COLO668 (cell line): ENCODE measurements around the gene PCDHGA6.
"Not testable (repeated sequence)": the region's sequence is repeated elsewhere in the genome, so short reads cannot be mapped to it uniquely, and the experiment has no call there.

Experiments used
- DNase-seq: peaks from one replicate; lab custom pipeline; 2025; ENCODE audit not compliant: unreplicated experiment; lab: John Stamatoyannopoulos, UW

The PCDHGA6 gene

DNA sequence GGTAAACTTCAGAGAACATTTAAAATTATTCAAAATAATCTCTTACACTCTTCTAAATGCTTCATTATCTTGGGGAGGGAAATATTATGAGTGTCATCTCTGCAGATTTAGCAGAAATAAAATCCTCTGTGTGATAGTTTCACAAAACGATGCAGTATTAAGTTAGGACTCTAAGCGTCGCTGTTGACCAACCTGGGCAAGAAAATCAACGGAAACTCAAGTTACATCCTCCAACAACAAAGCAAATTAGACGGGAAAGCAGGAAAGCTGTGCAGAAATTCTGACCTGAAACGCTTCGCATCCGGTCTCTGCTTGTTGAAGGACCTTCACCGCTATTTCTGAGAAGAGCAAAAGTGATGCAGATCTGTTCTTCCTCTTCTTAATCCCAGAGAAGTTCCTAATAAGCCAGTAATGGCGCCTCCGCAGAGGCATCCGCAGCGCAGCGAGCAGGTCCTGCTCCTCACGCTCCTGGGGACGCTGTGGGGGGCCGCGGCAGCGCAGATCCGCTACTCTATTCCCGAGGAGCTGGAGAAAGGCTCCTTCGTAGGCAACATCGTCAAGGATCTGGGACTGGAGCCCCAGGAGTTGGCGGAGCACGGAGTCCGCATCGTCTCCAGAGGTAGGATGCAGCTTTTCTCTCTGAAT lies at the start of gene PCDHGA6:
Gene PCDHGA6, plus strand, starts transcription at position 219 of the 645 bp plus-strand sequence. Its CDS starts 193 bp downstream, at position 412.
- DNase-seq = no peak

GRCh38 chr5:141326088-141326854 lies 47.4 kb upstream of the PCDHGA6 start:
- DNase-seq = peak; percentile 1

- no peak for DNase-seq
Observed at GRCh38 chr5:141328231-141328630, 45.5 kb upstream of the PCDHGA6 start.

DNA sequence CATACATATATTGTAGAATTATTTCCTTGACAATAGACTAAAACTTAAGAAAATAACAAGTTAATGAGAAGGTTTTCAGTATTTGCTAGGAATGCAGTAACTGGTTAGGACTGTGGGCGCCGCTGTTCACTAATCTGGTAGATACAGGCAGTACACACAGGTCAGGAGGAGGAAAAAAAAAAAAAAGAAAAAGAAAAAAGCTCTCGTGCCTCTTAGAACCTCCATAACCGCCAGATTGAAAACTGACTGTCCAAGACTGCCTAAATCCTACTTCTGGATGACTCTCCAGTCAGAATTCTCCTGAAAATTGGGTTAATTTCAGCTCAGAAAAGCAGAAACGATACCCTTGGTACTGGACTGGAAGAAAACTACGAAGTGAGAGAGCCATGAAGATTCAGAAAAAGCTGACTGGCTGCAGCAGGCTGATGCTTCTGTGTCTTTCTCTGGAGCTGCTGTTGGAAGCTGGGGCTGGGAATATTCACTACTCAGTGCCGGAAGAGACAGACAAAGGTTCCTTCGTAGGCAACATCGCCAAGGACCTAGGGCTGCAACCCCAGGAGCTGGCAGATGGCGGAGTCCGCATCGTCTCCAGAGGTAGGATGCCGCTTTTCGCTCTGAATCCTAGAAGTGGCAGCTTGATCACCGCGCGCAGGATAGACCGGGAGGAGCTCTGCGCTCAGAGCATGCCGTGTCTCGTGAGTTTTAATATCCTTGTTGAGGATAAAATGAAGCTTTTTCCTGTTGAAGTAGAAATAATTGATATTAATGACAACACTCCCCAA lies 43.2 kb upstream of the PCDHGA6 start, which contains the start of gene PCDHGA1:
Gene PCDHGA1, plus strand, starts transcription at position 216 of the 782 bp plus-strand sequence.
- DNase-seq = peak; percentile 40

GRCh38 chr5:141332571-141332970 lies 41.1 kb upstream of the PCDHGA6 start:
- not testable (repeated sequence) for DNase-seq

- DNase-seq = no peak
Observed at GRCh38 chr5:141338538-141339306, 35.0 kb upstream of the PCDHGA6 start, which contains the start of gene PCDHGA2. Gene PCDHGA2 (plus strand): TSS chr5:141338760.

DNA sequence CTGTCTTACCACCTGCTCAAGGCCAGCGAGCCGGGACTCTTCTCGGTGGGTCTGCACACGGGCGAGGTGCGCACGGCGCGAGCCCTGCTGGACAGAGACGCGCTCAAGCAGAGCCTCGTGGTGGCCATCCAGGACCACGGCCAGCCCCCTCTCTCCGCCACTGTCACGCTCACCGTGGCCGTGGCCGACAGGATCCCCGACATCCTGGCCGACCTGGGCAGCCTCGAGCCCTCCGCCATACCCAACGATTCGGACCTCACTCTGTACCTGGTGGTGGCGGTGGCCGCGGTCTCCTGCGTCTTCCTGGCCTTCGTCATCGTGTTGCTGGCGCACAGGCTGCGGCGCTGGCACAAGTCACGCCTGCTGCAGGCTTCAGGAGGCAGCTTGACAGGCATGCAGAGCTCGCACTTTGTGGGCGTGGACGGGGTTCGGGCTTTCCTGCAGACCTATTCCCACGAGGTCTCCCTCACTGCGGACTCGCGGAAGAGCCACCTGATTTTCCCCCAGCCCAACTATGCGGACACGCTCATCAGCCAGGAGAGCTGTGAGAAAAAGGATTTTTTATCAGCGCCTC lies 32.8 kb upstream of the PCDHGA6 start:
- not testable (repeated sequence) for DNase-seq

- DNase-seq = no peak
Observed at GRCh38 chr5:141342773-141343172, 30.9 kb upstream of the PCDHGA6 start.

DNA sequence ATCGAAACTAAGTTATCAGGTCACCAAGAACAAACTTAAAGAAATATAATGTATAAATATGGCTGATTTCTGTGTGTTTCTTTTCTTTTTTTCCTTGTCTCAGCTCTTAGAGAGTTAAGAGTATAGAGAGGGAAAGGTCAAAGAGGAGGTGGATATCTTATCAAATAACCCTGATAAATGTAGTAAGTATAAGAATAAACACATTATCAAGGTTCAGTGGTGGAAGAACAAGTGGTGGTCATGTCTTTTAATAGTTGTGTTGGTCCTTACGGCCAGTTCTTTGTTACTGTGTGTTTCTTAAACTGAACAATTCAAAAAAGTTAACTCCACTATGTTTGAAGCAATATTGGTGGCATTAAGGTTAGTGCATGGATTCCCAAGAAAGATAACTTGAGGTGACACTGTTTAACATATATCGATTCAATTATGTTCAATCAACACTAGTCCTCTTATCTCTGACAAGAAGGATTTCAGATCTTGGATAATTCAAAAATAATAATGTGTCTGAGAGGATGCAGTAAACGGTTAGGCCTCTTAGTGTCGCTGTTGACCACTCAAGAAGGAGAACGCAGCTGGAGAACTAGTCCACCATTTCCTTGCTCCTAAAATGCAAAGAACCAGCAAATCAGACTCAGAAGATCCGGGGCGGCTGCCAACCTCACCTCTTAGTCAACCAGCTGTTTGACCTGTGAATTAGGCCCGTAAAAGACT lies 30.3 kb upstream of the PCDHGA6 start, which contains the start of gene PCDHGA3:
Gene PCDHGA3, plus strand, starts transcription at position 588 of the 711 bp plus-strand sequence. CDS start 205 bp downstream, outside the sequence.
- no peak for DNase-seq

DNA sequence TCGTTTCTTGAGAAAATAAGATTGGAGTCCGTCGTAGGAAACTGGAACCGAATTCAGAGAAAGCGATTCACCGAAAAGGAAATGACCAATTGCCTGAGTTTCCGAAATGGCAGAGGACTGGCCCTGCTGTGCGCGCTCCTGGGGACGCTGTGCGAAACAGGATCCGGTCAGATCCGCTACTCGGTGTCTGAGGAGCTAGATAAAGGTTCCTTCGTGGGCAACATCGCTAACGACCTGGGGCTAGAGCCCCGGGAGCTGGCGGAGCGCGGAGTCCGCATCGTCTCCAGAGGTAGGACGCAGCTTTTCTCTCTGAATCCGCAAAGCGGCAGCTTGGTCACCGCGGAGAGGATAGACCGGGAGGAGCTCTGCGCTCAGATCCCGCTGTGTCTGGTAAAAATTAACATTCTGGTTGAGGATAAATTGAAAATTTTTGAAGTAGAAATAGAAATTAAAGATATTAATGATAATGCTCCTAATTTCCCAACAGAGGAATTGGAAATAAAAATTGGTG lies 29.7 kb upstream of the PCDHGA6 start:
- no peak for DNase-seq

DNA sequence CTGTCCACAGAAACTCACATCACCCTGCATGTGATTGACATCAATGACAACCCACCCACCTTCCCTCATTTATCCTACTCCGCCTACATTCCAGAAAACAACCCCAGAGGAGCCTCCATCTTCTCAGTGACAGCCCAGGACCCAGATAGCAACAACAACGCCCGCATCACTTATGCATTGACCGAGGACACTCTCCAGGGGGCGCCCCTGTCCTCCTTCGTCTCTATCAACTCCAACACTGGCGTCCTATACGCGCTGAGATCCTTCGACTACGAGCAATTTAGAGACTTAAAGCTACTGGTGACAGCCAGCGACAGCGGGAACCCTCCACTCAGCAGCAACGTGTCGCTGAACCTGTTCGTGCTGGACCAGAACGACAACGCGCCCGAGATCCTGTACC lies 28.4 kb upstream of the PCDHGA6 start:
- no peak for DNase-seq

- DNase-seq = not testable (repeated sequence)
Observed at GRCh38 chr5:141346017-141346416, 27.7 kb upstream of the PCDHGA6 start.

DNA sequence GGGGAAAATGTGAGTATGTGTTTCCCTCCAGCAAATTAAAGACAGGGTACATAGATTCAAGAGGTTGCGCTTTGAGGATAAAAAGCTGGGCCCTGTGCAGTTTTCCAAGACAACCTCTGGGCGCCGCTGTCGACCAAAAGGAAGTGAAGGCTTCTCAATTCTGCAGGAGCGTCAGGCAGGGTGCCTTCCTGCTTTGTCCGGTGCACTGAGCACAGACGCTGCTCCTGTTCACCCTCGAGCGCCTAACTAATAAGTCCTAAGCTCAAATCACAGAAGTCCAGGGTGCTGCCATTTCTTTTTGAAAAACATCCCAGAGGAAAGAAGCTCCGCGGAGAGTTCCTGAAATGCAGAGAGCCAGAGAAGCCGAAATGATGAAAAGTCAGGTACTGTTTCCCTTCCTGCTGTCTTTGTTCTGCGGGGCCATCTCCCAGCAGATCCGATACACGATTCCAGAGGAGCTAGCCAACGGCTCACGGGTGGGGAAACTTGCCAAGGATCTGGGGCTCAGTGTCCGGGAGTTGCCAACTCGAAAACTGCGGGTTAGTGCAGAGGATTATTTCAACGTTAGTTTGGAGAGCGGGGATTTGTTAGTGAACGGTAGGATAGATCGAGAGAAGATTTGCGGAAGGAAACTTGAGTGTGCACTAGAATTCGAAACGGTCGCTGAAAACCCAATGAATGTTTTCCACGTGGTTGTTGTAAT lies 23.6 kb upstream of the PCDHGA6 start, which contains the start of gene PCDHGB1:
Gene PCDHGB1, plus strand, starts transcription at position 183 of the 703 bp plus-strand sequence. Its CDS starts 162 bp downstream, at position 345.
- peak; percentile 17 for DNase-seq

DNA sequence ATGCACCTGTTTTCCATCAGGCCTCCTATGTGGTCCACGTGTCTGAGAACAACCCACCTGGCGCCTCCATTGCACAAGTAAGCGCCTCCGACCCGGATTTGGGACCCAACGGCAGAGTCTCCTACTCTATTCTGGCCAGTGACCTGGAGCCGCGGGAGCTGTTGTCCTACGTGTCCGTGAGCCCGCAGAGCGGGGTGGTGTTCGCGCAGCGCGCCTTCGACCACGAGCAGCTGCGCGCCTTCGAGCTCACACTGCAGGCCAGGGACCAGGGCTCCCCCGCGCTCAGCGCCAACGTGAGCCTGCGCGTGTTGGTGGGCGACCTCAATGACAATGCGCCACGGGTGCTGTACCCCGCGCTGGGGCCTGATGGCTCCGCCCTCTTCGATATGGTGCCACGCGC lies 22.1 kb upstream of the PCDHGA6 start:
- DNase-seq = no peak

- no peak for DNase-seq
Observed at GRCh38 chr5:141354900-141355469, 18.7 kb upstream of the PCDHGA6 start, which contains the start of gene PCDHGA4. Gene PCDHGA4 (plus strand): TSS chr5:141355021. CDS start chr5:141355108, 87 bp downstream.

- DNase-seq = no peak
Observed at GRCh38 chr5:141355641-141356040, 18.1 kb upstream of the PCDHGA6 start.

- DNase-seq = no peak
Observed at GRCh38 chr5:141356133-141356532, 17.6 kb upstream of the PCDHGA6 start.

DNA sequence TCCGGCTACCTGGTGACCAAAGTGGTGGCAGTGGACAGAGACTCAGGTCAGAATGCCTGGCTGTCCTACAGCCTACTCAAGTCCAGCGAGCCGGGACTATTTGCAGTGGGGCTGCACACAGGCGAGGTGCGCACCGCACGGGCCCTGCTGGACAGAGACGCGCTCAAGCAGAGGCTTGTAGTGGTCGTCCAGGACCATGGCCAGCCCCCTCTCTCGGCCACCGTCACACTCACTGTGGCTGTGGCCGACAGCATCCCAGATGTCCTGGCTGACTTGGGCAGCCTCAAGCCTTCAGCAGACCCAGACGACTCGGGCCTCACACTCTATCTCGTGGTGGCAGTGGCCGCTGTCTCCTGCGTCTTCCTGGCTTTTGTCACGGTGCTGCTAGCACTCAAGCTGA lies 16.7 kb upstream of the PCDHGA6 start:
- DNase-seq = no peak
